GM12878 (cell line): ENCODE measurements around the gene DVL2. TPM values are rescaled to one million over a fixed set of nuclear protein-coding genes. Genes with fewer than 3 reads are reported as not detected.

Experiments
- ATAC-seq: fragments of 200-7000 bp; cut with Tn5 transposase; 3 replicates; pipeline ENCODE4 v1.9.1; 2020; ENCODE audit warnings: mild to moderate bottlenecking, moderate library complexity
- BruUV-seq: library from RNA; stranded (reverse); fragments of 400-500 nt; replicated peaks from 2 replicates; lab custom pipeline; 2021; lab: Mats Ljungman, UMichigan
- CTCF ChIA-PET: fragments of 300-600 bp; sonication (Branson Sonifier 250); formaldehyde crosslinking; extraction: SDS; loops from one replicate; lab custom pipeline; 2021; ENCODE audit warnings: inconsistent platforms; lab: Yijun Ruan, JAX
- POLR2A ChIA-PET: fragments of 350-600 bp; formaldehyde crosslinking; extraction: SDS; loops from one replicate; lab custom pipeline; 2021; ENCODE audit warnings: inconsistent platforms; lab: Charles Lee
- RAD21 ChIA-PET: fragments of 300-600 bp; sonication (Branson Sonifier 250); formaldehyde crosslinking; loops from one replicate; lab custom pipeline; 2023; ENCODE audit warnings: antibody characterized with exemption; ENCODE audit not compliant: unreplicated experiment; lab: Charles Lee
- SMC1A ChIA-PET: fragments of 300-600 bp; sonication (Branson Sonifier 250); formaldehyde crosslinking; loops from one replicate; lab custom pipeline; 2023; ENCODE audit not compliant: unreplicated experiment, uncharacterized antibody; lab: Charles Lee
- DNase-seq: peaks from one replicate; pipeline ENCODE4 v3.0.0-alpha.2; 2011; ENCODE audit warnings: low read depth, low spot score
- FAIRE-seq: peaks from 3 replicates; lab custom pipeline; 2011; peaks lifted over from hg19 to GRCh38; lab: Jason Lieb, UNC
- H2AFZ ChIP-seq: 2 replicates; pipeline ENCODE4 v1.6.0; 2011; ENCODE audit warnings: low read depth, low read length, control low read depth; ENCODE audit not compliant: control insufficient read depth
- H3K27ac ChIP-seq: 2 replicates; pipeline ENCODE4 v1.5.1; 2011; ENCODE audit warnings: control low read depth; ENCODE audit not compliant: control insufficient read depth, insufficient read depth
- H3K27me3 ChIP-seq, 2 experiments: replicated peaks in 1 of 2; 2 replicates each; pipeline versions ENCODE4 v1.6.0 to v1.6.1; 2011; ENCODE audit warnings: low read length in 1 of 2; ENCODE audit not compliant: control insufficient read depth in 2 of 2, insufficient read depth in 2 of 2
- H3K36me3 ChIP-seq, 2 experiments: 2 replicates each; pipeline ENCODE4 v1.5.1; 2011; ENCODE audit warnings: low read length in 1 of 2; ENCODE audit not compliant: control insufficient read depth in 2 of 2, insufficient read depth in 2 of 2
- H3K4me1 ChIP-seq: 2 replicates; pipeline ENCODE4 v1.6.1; 2011; ENCODE audit warnings: mild to moderate bottlenecking, low read length, moderate library complexity, mixed read lengths; ENCODE audit not compliant: control insufficient read depth, insufficient read depth
- H3K4me2 ChIP-seq: 2 replicates; pipeline ENCODE4 v1.6.0; 2011; ENCODE audit warnings: control low read depth; ENCODE audit not compliant: control insufficient read depth, insufficient read depth
- H3K4me3 ChIP-seq: fragments of 200-600 bp; sonication (generic); 2 replicates; pipeline ENCODE4 v1.5.1; 2016
- H3K79me2 ChIP-seq: 2 replicates; pipeline ENCODE4 v1.6.0; 2011; ENCODE audit warnings: low read length; ENCODE audit not compliant: control insufficient read depth, insufficient read depth
- H3K9ac ChIP-seq: 2 replicates; pipeline ENCODE4 v1.8.0; 2011; ENCODE audit warnings: low read length, control low read depth, mixed read lengths; ENCODE audit not compliant: control insufficient read depth, insufficient read depth
- H3K9me3 ChIP-seq: replicated peaks from 3 replicates; pipeline ENCODE4 v1.5.1; 2011; ENCODE audit warnings: mild to moderate bottlenecking, low read length; ENCODE audit not compliant: control insufficient read depth, insufficient read depth
- H4K20me1 ChIP-seq: 2 replicates; pipeline ENCODE4 v1.6.0; 2011; ENCODE audit not compliant: control insufficient read depth, insufficient read depth
- ATF7 ChIP-seq: fragments of 450-650 bp; IDR thresholded peaks from 2 replicates; pipeline ENCODE4 v1.6.1; 2016; ENCODE audit warnings: low read depth, mild to moderate bottlenecking
- CBX3 ChIP-seq: fragments of 200-600 bp; sonication (generic); IDR thresholded peaks from 2 replicates; pipeline ENCODE4 v1.6.1; 2016; ENCODE audit warnings: low read depth, borderline replicate concordance
- EP300 ChIP-seq, 2 experiments: fragments of 150-350 bp in 1 of 2; IDR thresholded peaks; 2 replicates each; pipeline ENCODE4 v1.6.1; 2011 to 2012; ENCODE audit warnings: low read depth in 2 of 2, low read length in 2 of 2, borderline replicate concordance in 1 of 2, improper control_type of control experiment in 1 of 2, inconsistent platforms in 1 of 2; ENCODE audit not compliant: control insufficient read depth in 1 of 2
- KDM1A ChIP-seq: fragments of 200-600 bp; sonication (generic); IDR thresholded peaks from 2 replicates; pipeline ENCODE4 v1.6.1; 2016; ENCODE audit warnings: borderline replicate concordance
- RUNX3 ChIP-seq: IDR thresholded peaks from 2 replicates; pipeline ENCODE4 v1.6.1; 2012; ENCODE audit warnings: low read length, inconsistent platforms
- SREBF1 ChIP-seq: IDR thresholded peaks from 2 replicates; pipeline ENCODE4 v1.6.1; 2012; ENCODE audit warnings: mild to moderate bottlenecking, low read length
- TAF1 ChIP-seq: IDR thresholded peaks from 2 replicates; pipeline ENCODE4 v1.6.1; 2011; ENCODE audit warnings: mild to moderate bottlenecking, low read depth, low read length, borderline replicate concordance
- ZNF274 ChIP-seq: IDR thresholded peaks from one replicate; pipeline ENCODE4 v1.8.0; 2011; ENCODE audit not compliant: insufficient read length, insufficient read depth
- ZNF622 ChIP-seq: fragments of 450-650 bp; IDR thresholded peaks from 2 replicates; pipeline ENCODE4 v1.6.1; 2017; ENCODE audit warnings: mild to moderate bottlenecking, inconsistent platforms
- WGBS: methylation state at CpG from one replicate; pipeline ENCODE4 v1.1.6; 2016; ENCODE audit warnings: low lambda C conversion rate; ENCODE audit not compliant: insufficient replicate concordance, insufficient coverage; ENCODE audit errors: missing lambda C conversion rate; 5-methylcytosine and 5-hydroxymethylcytosine counted together
- in situ Hi-C: fragments of 300-500 bp; cut with MboI; formaldehyde crosslinking; loops from 9 replicates; pipeline ENCODE4 v1.14.3; 2018; ENCODE audit warnings: mixed read lengths
- intact Hi-C: fragments of 100-400 bp; cut with micrococcal nuclease; formaldehyde crosslinking; loops from one replicate; pipeline ENCODE4 v1.14.2; 2022; ENCODE audit not compliant: unreplicated experiment
- polyA plus RNA-seq, 11 experiments: library from polyadenylated mRNA; depleted of rRNA in 4 of 11; unstranded in 6 of 11; stranded (reverse) in 5 of 11; fragments of >200 nt; fragmentation: Nextera tagmentation in 4 of 11; fragmentation: Illumina TruSeq in 1 of 11; extraction: Ambion mirVana in 4 of 11; extraction: Trizol in 1 of 11; gene quantifications; 1 replicate in 1 of 11; 2 replicates in 10 of 11; pipeline versions ENCODE4 v1.2.1 to v1.2.3, GENCODE V29; 2011 to 2016; ENCODE audit warnings: inconsistent platforms in 2 of 11, missing spikeins in 2 of 11, low read depth in 1 of 11
- total RNA-seq, 4 experiments: library from RNA; depleted of rRNA in 3 of 4; stranded (reverse); fragments of >200 nt in 3 of 4; fragmentation: Illumina TruSeq in 1 of 4; extraction: Trizol in 1 of 4; gene quantifications; 2 replicates each; pipeline versions ENCODE4 v1.2.1 to v1.2.3, GENCODE V29; 2013 to 2021
- TF ChIP-seq, protein P1 (sequence below): IDR thresholded peaks from 2 replicates; pipeline ENCODE4 v1.6.1; 2012; ENCODE audit warnings: low read depth, low read length, improper control_type of control experiment
- TF ChIP-seq, protein P2 (sequence below): fragments of 450-650 bp; IDR thresholded peaks from 2 replicates; pipeline ENCODE4 v1.6.1; 2017; ENCODE audit warnings: low read depth, mild to moderate bottlenecking, moderate library complexity
- TF ChIP-seq, protein P3 (sequence below): fragments of 450-650 bp; IDR thresholded peaks from 2 replicates; pipeline ENCODE4 v1.6.1; 2017; ENCODE audit warnings: antibody characterized with exemption, mild to moderate bottlenecking, moderate library complexity
- TF ChIP-seq, protein P4 (sequence below): fragments of 450-650 bp; IDR thresholded peaks from 2 replicates; pipeline ENCODE4 v1.6.1; 2014; ENCODE audit warnings: mild to moderate bottlenecking

The DVL2 gene
- total and polyA plus RNA-seq, 10 of the 15 experiments (the other 5 are each of a cell fraction or from before 2014, with no cell fraction given) = 0.97 to 44.8 (median 23.2) TPM

DNA sequence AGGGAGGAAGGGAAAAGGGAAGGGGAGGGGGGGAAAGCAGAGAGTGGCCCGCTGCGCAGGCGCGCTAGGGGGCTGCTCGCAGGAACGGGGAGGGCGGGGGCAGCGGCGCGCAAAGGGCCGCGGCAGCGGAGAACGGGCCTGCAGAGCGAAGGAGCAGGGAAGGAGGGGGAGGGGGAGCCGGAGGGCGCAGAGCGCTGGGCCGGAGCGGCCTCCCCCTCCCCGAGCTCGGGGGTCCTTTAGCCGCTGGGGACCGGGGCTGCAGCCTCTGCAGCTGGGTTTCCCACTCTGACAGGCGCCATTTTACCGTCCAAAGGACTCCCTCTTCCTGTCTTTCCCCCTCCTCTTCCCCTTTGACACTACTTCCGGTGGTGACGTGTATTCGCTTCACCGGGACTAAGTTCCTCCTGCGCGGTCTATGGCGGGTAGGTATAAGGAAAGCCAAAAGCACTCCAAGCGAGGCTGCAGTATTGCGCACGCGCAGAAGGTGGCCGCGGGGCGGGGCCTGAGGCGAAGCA lies 17.4 kb upstream of the DVL2 start, which contains the start of gene CTDNEP1:
TSS of gene CTDNEP1 (minus strand) at position 74 of the 515 bp plus-strand sequence. CDS start 438 bp downstream, outside the sequence.
- Histone ChIP-seq H3K4me2 (peak within 1 kb of the TSS; percentile 89), H3K27me3 (no peaks in the 10 kb centered on the region), H3K79me2 (peaks cover 56% of the 10 kb centered on the region), H3K4me3 (peak within 1 kb of the TSS; percentile 90), H3K36me3 (peaks cover 4 to 14% of the 10 kb centered on the region in 2 experiments; a peak in 3 of 4 replicates), H3K9ac (peak within 1 kb of the TSS; percentile 98), H4K20me1 (no peaks in the 10 kb centered on the region), H3K27ac (peak within 1 kb of the TSS; percentile 99), H2AFZ (peak within 1 kb of the TSS; percentile 87), H3K9me3 (no peaks in the 10 kb centered on the region), H3K4me1 (peaks cover 10% of the 10 kb centered on the region)
- CTCF ChIA-PET = no interaction called here
- intact Hi-C loops = loop anchor here (2.0 kb wide), 1 partner anchor 37 kb away; no protein-coding TSS in a partner anchor
- FAIRE-seq = peak; percentile 99
- SMC1A ChIA-PET = interaction anchor here (0.9 to 3.6 kb wide), 3 partner anchors 10 to 84 kb away, joined by 3 to 26 read pairs (median 4); partner anchors contain the start of genes ACAP1, GABARAP and PHF23
- RAD21 ChIA-PET = interaction anchor here (1.6 to 2.0 kb wide), 3 partner anchors 10 to 31 kb away, joined by 5 to 11 read pairs (median 11); partner anchors contain the start of genes ACADVL, DLG4 and GABARAP
- BruUV-seq = no TSS peak
- in situ Hi-C loops = no loop called here
- peak; percentile 98 for DNase-seq
- ATAC-seq = peak; percentile 93
- 1% methylated on average over 28 of the region's 41 CpGs for WGBS
- POLR2A ChIA-PET = interaction anchor here (0.6 to 4.4 kb wide), 3 partner anchors 12 to 229 kb away, joined by 3 to 99 read pairs (median 29); partner anchors contain the start of genes ACADVL, DLG4, GABARAP and PHF23
- TF ChIP-seq, protein P1, sequence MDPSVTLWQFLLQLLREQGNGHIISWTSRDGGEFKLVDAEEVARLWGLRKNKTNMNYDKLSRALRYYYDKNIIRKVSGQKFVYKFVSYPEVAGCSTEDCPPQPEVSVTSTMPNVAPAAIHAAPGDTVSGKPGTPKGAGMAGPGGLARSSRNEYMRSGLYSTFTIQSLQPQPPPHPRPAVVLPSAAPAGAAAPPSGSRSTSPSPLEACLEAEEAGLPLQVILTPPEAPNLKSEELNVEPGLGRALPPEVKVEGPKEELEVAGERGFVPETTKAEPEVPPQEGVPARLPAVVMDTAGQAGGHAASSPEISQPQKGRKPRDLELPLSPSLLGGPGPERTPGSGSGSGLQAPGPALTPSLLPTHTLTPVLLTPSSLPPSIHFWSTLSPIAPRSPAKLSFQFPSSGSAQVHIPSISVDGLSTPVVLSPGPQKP = peak; percentile 84
- no peak for TF ChIP-seq ZNF622
- TF ChIP-seq, protein P2, sequence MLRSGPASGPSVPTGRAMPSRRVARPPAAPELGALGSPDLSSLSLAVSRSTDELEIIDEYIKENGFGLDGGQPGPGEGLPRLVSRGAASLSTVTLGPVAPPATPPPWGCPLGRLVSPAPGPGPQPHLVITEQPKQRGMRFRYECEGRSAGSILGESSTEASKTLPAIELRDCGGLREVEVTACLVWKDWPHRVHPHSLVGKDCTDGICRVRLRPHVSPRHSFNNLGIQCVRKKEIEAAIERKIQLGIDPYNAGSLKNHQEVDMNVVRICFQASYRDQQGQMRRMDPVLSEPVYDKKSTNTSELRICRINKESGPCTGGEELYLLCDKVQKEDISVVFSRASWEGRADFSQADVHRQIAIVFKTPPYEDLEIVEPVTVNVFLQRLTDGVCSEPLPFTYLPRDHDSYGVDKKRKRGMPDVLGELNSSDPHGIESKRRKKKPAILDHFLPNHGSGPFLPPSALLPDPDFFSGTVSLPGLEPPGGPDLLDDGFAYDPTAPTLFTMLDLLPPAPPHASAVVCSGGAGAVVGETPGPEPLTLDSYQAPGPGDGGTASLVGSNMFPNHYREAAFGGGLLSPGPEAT = peak; percentile 99
- 0 out of 2 replicates have a peak, but pooled peaks have one; percentile 19 for TF ChIP-seq RUNX3
- no peak for TF ChIP-seq ATF7
- TF ChIP-seq, protein P3, sequence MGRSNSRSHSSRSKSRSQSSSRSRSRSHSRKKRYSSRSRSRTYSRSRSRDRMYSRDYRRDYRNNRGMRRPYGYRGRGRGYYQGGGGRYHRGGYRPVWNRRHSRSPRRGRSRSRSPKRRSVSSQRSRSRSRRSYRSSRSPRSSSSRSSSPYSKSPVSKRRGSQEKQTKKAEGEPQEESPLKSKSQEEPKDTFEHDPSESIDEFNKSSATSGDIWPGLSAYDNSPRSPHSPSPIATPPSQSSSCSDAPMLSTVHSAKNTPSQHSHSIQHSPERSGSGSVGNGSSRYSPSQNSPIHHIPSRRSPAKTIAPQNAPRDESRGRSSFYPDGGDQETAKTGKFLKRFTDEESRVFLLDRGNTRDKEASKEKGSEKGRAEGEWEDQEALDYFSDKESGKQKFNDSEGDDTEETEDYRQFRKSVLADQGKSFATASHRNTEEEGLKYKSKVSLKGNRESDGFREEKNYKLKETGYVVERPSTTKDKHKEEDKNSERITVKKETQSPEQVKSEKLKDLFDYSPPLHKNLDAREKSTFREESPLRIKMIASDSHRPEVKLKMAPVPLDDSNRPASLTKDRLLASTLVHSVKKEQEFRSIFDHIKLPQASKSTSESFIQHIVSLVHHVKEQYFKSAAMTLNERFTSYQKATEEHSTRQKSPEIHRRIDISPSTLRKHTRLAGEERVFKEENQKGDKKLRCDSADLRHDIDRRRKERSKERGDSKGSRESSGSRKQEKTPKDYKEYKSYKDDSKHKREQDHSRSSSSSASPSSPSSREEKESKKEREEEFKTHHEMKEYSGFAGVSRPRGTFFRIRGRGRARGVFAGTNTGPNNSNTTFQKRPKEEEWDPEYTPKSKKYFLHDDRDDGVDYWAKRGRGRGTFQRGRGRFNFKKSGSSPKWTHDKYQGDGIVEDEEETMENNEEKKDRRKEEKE = no peak
- no peak for TF ChIP-seq EP300 (IDR thresholded peaks at IDR 0.05; ENCODE audit: borderline replicate concordance in 1 of 2, control insufficient read depth in 1 of 2, low read depth in 2 of 2, low read length in 2 of 2)
- no peak for TF ChIP-seq KDM1A
- TF ChIP-seq, protein P4, sequence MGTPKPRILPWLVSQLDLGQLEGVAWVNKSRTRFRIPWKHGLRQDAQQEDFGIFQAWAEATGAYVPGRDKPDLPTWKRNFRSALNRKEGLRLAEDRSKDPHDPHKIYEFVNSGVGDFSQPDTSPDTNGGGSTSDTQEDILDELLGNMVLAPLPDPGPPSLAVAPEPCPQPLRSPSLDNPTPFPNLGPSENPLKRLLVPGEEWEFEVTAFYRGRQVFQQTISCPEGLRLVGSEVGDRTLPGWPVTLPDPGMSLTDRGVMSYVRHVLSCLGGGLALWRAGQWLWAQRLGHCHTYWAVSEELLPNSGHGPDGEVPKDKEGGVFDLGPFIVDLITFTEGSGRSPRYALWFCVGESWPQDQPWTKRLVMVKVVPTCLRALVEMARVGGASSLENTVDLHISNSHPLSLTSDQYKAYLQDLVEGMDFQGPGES = no peak
- no peak for TF ChIP-seq ZNF274
- no peak for TF ChIP-seq SREBF1
- no peak for TF ChIP-seq CBX3
- peak; percentile 85 for TF ChIP-seq TAF1
